GM10847 (cell line): ENCODE measurements around the gene PDIA4.

Source experiments
- POLR2A ChIP-seq: IDR thresholded peaks from 2 replicates; pipeline ENCODE4 v1.6.1; 2011; ENCODE audit not compliant: insufficient read length; ENCODE audit errors: extremely low read depth

The PDIA4 gene

GRCh38 chr7:149041350-149041749 lies 13.0 kb upstream of the PDIA4 start:
- TF ChIP-seq POLR2A, result no peak

GRCh38 chr7:149036676-149037075 lies 8.4 kb upstream of the PDIA4 start:
- no peak for TF ChIP-seq POLR2A

GRCh38 chr7:149031353-149031910 lies 3.1 kb upstream of the PDIA4 start:
- no peak for TF ChIP-seq POLR2A

GRCh38 chr7:149027611-149028345 lies 527 bp downstream of the PDIA4 start:
- no peak for TF ChIP-seq POLR2A

GRCh38 chr7:149027055-149027454 lies 1.2 kb downstream of the PDIA4 start:
- no peak for TF ChIP-seq POLR2A

- no peak for TF ChIP-seq POLR2A
These were observed 4.6 kb downstream of the PDIA4 start for GRCh38 chr7:149023662-149024061.

- no peak for TF ChIP-seq POLR2A
These were observed 5.4 kb downstream of the PDIA4 start for GRCh38 chr7:149022756-149023360.

GRCh38 chr7:149021725-149022062 lies 6.6 kb downstream of the PDIA4 start:
- TF ChIP-seq POLR2A, result no peak

- no peak for TF ChIP-seq POLR2A
These were observed 7.8 kb downstream of the PDIA4 start for GRCh38 chr7:149020483-149020882.

- TF ChIP-seq POLR2A, result no peak
These were observed 11.4 kb downstream of the PDIA4 start for GRCh38 chr7:149016876-149017275.

- no peak for TF ChIP-seq POLR2A
These were observed 14.0 kb downstream of the PDIA4 start for GRCh38 chr7:149014309-149014708.

- no peak for TF ChIP-seq POLR2A
These were observed 14.4 kb downstream of the PDIA4 start for GRCh38 chr7:149013876-149014275.

GRCh38 chr7:149011491-149011890 lies 16.8 kb downstream of the PDIA4 start:
- TF ChIP-seq POLR2A, result no peak

GRCh38 chr7:149010451-149010850 lies 17.9 kb downstream of the PDIA4 start:
- no peak for TF ChIP-seq POLR2A

GRCh38 chr7:149009527-149009926 lies 18.8 kb downstream of the PDIA4 start:
- no peak for TF ChIP-seq POLR2A

GRCh38 chr7:149007611-149008010 lies 20.7 kb downstream of the PDIA4 start:
- TF ChIP-seq POLR2A, result no peak

- no peak for TF ChIP-seq POLR2A
These were observed 21.2 kb downstream of the PDIA4 start for GRCh38 chr7:149007146-149007545.
